Esophagus (tissue), 2 donors: ENCODE data around the gene POLK. TPM values are rescaled to one million over a fixed set of nuclear protein-coding genes. Genes with fewer than 3 reads are reported as not detected.

Source experiments
- H3K27ac ChIP-seq, 2 donors: one replicate each; pipeline ENCODE4 v1.5.1; 2013; ENCODE audit warnings: low read depth in 2 of 2, mild to moderate bottlenecking in 2 of 2, inconsistent platforms in 1 of 2, low read length in 1 of 2, moderate library complexity in 1 of 2
- H3K27me3 ChIP-seq, 2 donors: one replicate each; pipeline ENCODE4 v1.6.1; 2013; ENCODE audit warnings: low read length in 2 of 2, control low read depth in 1 of 2, mild to moderate bottlenecking in 1 of 2; ENCODE audit not compliant: insufficient read depth in 2 of 2, control insufficient read depth in 1 of 2
- H3K36me3 ChIP-seq, 2 donors: one replicate each; pipeline ENCODE4 v1.6.1; 2013; ENCODE audit warnings: low read length in 1 of 2; ENCODE audit not compliant: control insufficient read depth in 2 of 2, insufficient read depth in 2 of 2
- H3K4me1 ChIP-seq, 2 donors: one replicate each; pipeline ENCODE4 v1.6.1; 2013; ENCODE audit warnings: low read length in 1 of 2; ENCODE audit not compliant: control insufficient read depth in 2 of 2, insufficient read depth in 2 of 2
- H3K4me3 ChIP-seq, 2 donors: one replicate each; pipeline ENCODE4 v1.5.1; 2013; ENCODE audit warnings: low read length in 2 of 2, mild to moderate bottlenecking in 2 of 2, low read depth in 1 of 2, moderate library complexity in 1 of 2
- H3K9me3 ChIP-seq, 2 donors: one replicate each; pipeline ENCODE4 v1.6.1; 2013; ENCODE audit warnings: mild to moderate bottlenecking in 2 of 2, low read depth in 1 of 2, low read length in 1 of 2, moderate library complexity in 1 of 2; ENCODE audit not compliant: control insufficient read depth in 2 of 2, insufficient read depth in 1 of 2
- WGBS, 2 donors: extraction: QIAGEN DNeasy Blood & Tissue Kit; methylation state at CpG; one replicate each; pipeline ENCODE4 v1.1.7; 2013; 5-methylcytosine and 5-hydroxymethylcytosine counted together
- polyA plus RNA-seq, 2 donors: library from polyadenylated mRNA; stranded (reverse); fragments of 200-250 nt; gene quantifications; one replicate each; pipeline ENCODE4 v1.2.3, GENCODE V29; 2013
- donor health status: healthy with polysubstance abuse.
- donor health status: Bipolar disorder and iron deficiency.

POLK gene
- polyA plus RNA-seq, 2 donors: 3.2 to 3.5 TPM

DNA sequence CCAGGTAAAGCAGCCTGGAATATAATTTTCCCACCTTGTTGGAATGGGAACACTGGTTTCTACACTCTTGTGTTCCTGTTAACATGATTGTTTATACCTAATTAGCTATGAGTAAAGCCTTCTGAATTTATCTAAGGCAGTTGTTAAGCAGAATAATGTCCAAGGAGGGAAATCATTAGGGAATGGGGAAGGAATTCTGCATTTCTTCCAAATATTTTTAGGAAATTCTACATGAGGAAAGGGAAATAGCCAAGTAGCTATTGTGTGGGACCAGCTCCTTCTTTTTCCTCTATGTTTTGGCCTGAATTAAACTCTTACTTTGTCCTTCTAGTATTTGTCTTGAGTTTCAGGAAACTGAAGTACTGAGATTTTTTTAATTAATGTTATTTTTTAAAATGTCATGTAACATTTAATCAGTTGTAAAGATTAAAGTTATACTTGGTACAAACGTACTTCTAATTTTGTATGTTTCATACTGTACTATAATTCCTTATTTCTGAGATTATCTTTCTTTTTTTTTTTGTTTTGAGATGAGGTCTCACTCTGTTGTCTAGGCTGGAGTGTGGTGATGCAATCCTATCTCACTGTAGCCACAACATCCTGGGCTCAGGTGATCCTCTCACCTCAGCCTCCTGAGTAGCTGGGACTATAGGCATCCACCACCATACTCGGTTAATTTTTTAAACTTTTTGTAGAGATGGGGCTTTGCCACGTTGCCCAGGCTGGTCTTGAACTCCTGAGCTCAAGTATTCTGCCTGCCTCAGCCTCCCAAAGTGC lies 128.0 kb downstream of the POLK start:
- no peaks in the 10 kb centered on the region for H3K4me1 ChIP-seq
- peaks cover 0 to 2% of the 10 kb centered on the region in 2 donors for H3K9me3 ChIP-seq
- H3K4me3 ChIP-seq: no peak overlapping the region
- no peak overlapping the region for H3K27ac ChIP-seq
- no peaks in the 10 kb centered on the region for H3K27me3 ChIP-seq
- WGBS, 2 donors: 71 to 74% methylated on average over 3 of the region's 3 CpGs
- H3K36me3 ChIP-seq: no peaks in the 10 kb centered on the region

DNA sequence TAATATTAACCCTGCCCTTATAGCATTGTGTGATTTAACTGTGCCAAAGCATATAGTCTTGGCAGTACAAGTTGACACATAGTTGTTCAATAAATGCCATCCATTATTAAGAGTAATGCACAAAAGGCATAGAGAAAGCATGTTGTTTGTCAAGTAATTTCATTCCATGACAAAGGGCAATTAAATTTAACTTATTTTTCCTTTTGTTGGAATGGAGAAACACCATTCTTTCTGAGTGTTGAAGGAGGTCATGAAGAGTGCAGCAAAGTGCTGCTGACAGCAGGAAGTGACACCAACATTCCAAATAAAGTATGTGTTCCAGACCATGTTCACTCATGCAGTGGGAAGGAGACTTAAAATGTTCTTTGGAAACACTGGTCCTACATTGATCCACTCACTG lies 128.7 kb downstream of the POLK start:
- H3K27ac ChIP-seq: no peak overlapping the region

DNA sequence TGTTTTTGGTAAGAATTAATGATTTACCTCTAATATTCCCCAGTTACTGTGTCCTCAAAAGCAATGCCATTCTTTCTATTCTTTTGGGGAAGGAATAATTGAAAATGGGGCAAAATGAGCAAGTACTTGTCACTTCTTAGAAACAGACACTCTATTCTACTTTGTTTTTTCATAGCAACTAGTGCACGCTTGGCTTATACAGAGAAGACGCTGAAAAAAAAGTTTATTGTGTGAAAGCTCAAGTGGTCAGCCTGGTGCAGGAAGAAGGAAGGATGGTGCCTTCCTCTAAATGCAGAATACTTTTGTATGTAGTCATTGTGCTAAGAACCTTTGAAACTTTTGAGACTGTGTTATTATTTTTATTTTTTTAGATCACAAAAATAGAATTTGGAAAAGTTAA lies 129.1 kb downstream of the POLK start:
- H3K9me3 ChIP-seq: peaks cover 0 to 2% of the 10 kb centered on the region in 2 donors
- no peak overlapping the region for H3K4me3 ChIP-seq
- H3K36me3 ChIP-seq: no peaks in the 10 kb centered on the region
- no peaks in the 10 kb centered on the region for H3K27me3 ChIP-seq
- 78 to 88% methylated on average over 2 of the region's 2 CpGs for WGBS, 2 donors
- no peak overlapping the region for H3K27ac ChIP-seq
- H3K4me1 ChIP-seq: no peaks in the 10 kb centered on the region

More for the DNA sequence above, 128.7 kb downstream of the POLK start:
- Histone ChIP-seq H3K4me3 (no peak overlapping the region), H3K9me3 (peaks cover 0 to 2% of the 10 kb centered on the region in 2 donors), H3K27me3 (no peaks in the 10 kb centered on the region), H3K4me1 (no peaks in the 10 kb centered on the region), H3K36me3 (no peaks in the 10 kb centered on the region)

DNA sequence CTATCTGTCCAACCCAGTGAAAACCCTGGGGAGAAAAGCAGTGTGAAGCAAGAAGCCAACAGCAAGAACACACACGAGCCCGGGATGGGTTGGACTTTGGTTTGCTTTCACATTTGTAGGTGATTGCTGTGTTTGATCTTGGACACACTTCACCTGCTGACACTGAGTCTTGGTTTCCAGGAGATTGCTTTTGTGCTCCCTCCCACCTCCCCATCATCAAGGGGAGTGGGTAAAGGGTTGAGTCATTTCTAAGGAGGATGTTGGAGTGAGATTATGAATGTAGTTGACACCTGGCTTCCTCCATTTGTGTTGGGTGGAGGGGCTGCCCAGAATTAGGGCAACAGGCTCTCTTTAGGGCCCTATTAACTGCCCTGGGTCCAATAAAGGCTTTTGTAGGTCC lies 137.0 kb downstream of the POLK start:
- Histone ChIP-seq H3K36me3 (no peaks in the 10 kb centered on the region), H3K27ac (no peak overlapping the region), H3K9me3 (no peaks in the 10 kb centered on the region), H3K27me3 (no peaks in the 10 kb centered on the region), H3K4me1 (no peaks in the 10 kb centered on the region), H3K4me3 (no peak overlapping the region)
- WGBS, 2 donors: 61 to 63% methylated on average over 2 of the region's 2 CpGs

Other genes with a start within 250 kb of the POLK start
- gene HMGCR, start 174.7 kb upstream of the POLK start, polyA plus RNA-seq: 10 to 100 TPM; 19.3 to 43.0 TPM
- 10 to 100 TPM; 13.4 to 13.5 TPM for gene CERT1, start 262 bp upstream of the POLK start, polyA plus RNA-seq
- gene ANKDD1B, start 99.6 kb downstream of the POLK start, polyA plus RNA-seq: under 1 TPM; 0.15 to 0.92 TPM
- 1 to 10 TPM; 3.5 TPM for gene POC5, start 205.5 kb downstream of the POLK start, polyA plus RNA-seq